Neural cell (in vitro differentiated cells): ENCODE measurements around the gene MAPK8IP2. TPM values are rescaled to one million over a fixed set of nuclear protein-coding genes. Genes with fewer than 3 reads are reported as not detected.

Experiments
- H2AFZ ChIP-seq: fragments of 200-600, 300-800 bp; sonication (generic), shearing (Covaris generic); 2 replicates; pipeline ENCODE4 v1.6.0; 2014; ENCODE audit warnings: low read depth, mild to moderate bottlenecking, antibody characterized with exemption, low read length, moderate library complexity
- H3F3A ChIP-seq: fragments of 200-600 bp; shearing (Covaris generic); 2 replicates; pipeline ENCODE4 v1.6.1; 2016; ENCODE audit warnings: mild to moderate bottlenecking, moderate library complexity, mixed read lengths, antibody characterized with exemption, low read length; ENCODE audit not compliant: insufficient read depth, poor library complexity, severe bottlenecking
- H3K27ac ChIP-seq: fragments of 200-600, 300-800 bp; sonication (generic), shearing (Covaris generic); 2 replicates; pipeline ENCODE4 v1.5.1; 2014; ENCODE audit warnings: mild to moderate bottlenecking, low read length, moderate library complexity
- H3K27me3 ChIP-seq: fragments of 300-800, 200-600 bp; sonication (generic), shearing (Covaris generic); 2 replicates; pipeline ENCODE4 v1.6.0; 2014; ENCODE audit warnings: mild to moderate bottlenecking, low read depth, low read length, moderate library complexity; ENCODE audit not compliant: insufficient read depth
- H3K36me3 ChIP-seq: fragments of 300-800, 200-600 bp; sonication (generic), shearing (Covaris generic); 2 replicates; pipeline ENCODE4 v1.5.1; 2014; ENCODE audit warnings: mild to moderate bottlenecking, antibody characterized with exemption, low read length, moderate library complexity; ENCODE audit not compliant: insufficient read depth
- H3K4me2 ChIP-seq: fragments of 300-800, 200-600 bp; sonication (generic), shearing (Covaris generic); 2 replicates; pipeline ENCODE4 v1.6.0; 2014; ENCODE audit warnings: mild to moderate bottlenecking, low read length
- H3K4me3 ChIP-seq: fragments of 300-800, 200-600 bp; sonication (generic), shearing (Covaris generic); 2 replicates; pipeline ENCODE4 v1.5.1; 2014; ENCODE audit warnings: mild to moderate bottlenecking, low read length, moderate library complexity
- H3K79me2 ChIP-seq: fragments of 200-600 bp; shearing (Covaris generic); replicated peaks from 2 replicates; pipeline ENCODE4 v1.6.0; 2014; ENCODE audit warnings: mild to moderate bottlenecking, low read length, moderate library complexity; ENCODE audit not compliant: insufficient read depth
- H3K9ac ChIP-seq: fragments of 300-800, 200-600 bp; sonication (generic), shearing (Covaris generic); 2 replicates; pipeline ENCODE4 v1.6.1; 2016; ENCODE audit warnings: mild to moderate bottlenecking, low read length, mixed read lengths
- H3K9me2 ChIP-seq: fragments of 200-600 bp; shearing (Covaris generic); 2 replicates; pipeline ENCODE4 v1.6.1; 2016; ENCODE audit warnings: mild to moderate bottlenecking, low read length, mixed read lengths; ENCODE audit not compliant: insufficient read depth
- H3K9me3 ChIP-seq: fragments of 200-600, 300-800 bp; sonication (generic), shearing (Covaris generic); 2 replicates; pipeline ENCODE4 v1.6.1; 2016; ENCODE audit warnings: mild to moderate bottlenecking, mixed run types, low read length, moderate library complexity, mixed read lengths
- H4K20me1 ChIP-seq: fragments of 200-600 bp; shearing (Covaris generic); 2 replicates; pipeline ENCODE4 v1.6.1; 2016; ENCODE audit warnings: mild to moderate bottlenecking, mixed run types; ENCODE audit not compliant: insufficient read depth
- CTCF ChIP-seq: fragments of 450-650 bp; IDR thresholded peaks from 2 replicates; pipeline ENCODE4 v1.5.1; 2014; ENCODE audit warnings: antibody characterized with exemption, mild to moderate bottlenecking, moderate library complexity; ENCODE audit not compliant: poor library complexity, severe bottlenecking
- EP300 ChIP-seq: fragments of 450-650 bp; conservative IDR thresholded peaks from 2 replicates; pipeline ENCODE4 v1.6.1; 2014; ENCODE audit warnings: antibody characterized with exemption, mild to moderate bottlenecking, moderate library complexity; ENCODE audit not compliant: poor library complexity, severe bottlenecking
- EZH2 ChIP-seq: fragments of 200-600, 300-800 bp; shearing (Covaris generic), sonication (generic); IDR thresholded peaks from 2 replicates; pipeline ENCODE4 v1.6.1; 2014; ENCODE audit warnings: antibody characterized with exemption, low read length, borderline replicate concordance, mild to moderate bottlenecking; ENCODE audit not compliant: insufficient read depth, poor library complexity, severe bottlenecking
- MXI1 ChIP-seq: fragments of 450-650 bp; conservative IDR thresholded peaks from 2 replicates; pipeline ENCODE4 v1.6.1; 2014; ENCODE audit warnings: antibody characterized with exemption, mild to moderate bottlenecking; ENCODE audit not compliant: poor library complexity, severe bottlenecking
- POLR2AphosphoS5 ChIP-seq: IDR thresholded peaks from 2 replicates; pipeline ENCODE4 v1.6.1; 2012
- RAD21 ChIP-seq: fragments of 450-650 bp; conservative IDR thresholded peaks from 2 replicates; pipeline ENCODE4 v1.6.1; 2014; ENCODE audit warnings: antibody characterized with exemption, mild to moderate bottlenecking, moderate library complexity
- REST ChIP-seq: IDR thresholded peaks from 2 replicates; pipeline ENCODE4 v1.6.1; 2012; ENCODE audit warnings: borderline replicate concordance
- SMC3 ChIP-seq: fragments of 450-650 bp; conservative IDR thresholded peaks from 2 replicates; pipeline ENCODE4 v1.6.1; 2014; ENCODE audit warnings: antibody characterized with exemption, mild to moderate bottlenecking, moderate library complexity; ENCODE audit not compliant: poor library complexity
- TAF1 ChIP-seq: IDR thresholded peaks from 2 replicates; pipeline ENCODE4 v1.6.1; 2012; ENCODE audit warnings: low read depth
- polyA plus RNA-seq: library from polyadenylated mRNA; depleted of rRNA; stranded (reverse); fragments of >200 nt; gene quantifications from 2 replicates; pipeline ENCODE4 v1.2.3, GENCODE V29; 2014

Gene MAPK8IP2
- polyA plus RNA-seq, 1 donor from 2014 or later = 48.0 TPM

- no peaks in the 10 kb centered on the region for H3K9me3 ChIP-seq
- no peaks in the 10 kb centered on the region for H3K36me3 ChIP-seq
- no peak overlapping the region for H3K4me2 ChIP-seq
- no peaks in the 10 kb centered on the region for H4K20me1 ChIP-seq
- peak overlapping the region; percentile 96 for H3K4me3 ChIP-seq
- peaks cover 9% of the 10 kb centered on the region for H3K79me2 ChIP-seq
- no peak overlapping the region for H3K27ac ChIP-seq
- TF ChIP-seq RAD21 = no peak
- TF ChIP-seq EZH2 = no peak
- no peak for TF ChIP-seq CTCF
- TF ChIP-seq POLR2AphosphoS5 = no peak
- no peak for TF ChIP-seq MXI1
- no peak for TF ChIP-seq EP300
- no peak for TF ChIP-seq SMC3
- no peak for TF ChIP-seq REST
- TF ChIP-seq TAF1 = no peak
- peak overlapping the region; percentile 67 for H3K9ac ChIP-seq
- no peak overlapping the region for H2AFZ ChIP-seq
- no peaks in the 10 kb centered on the region for H3F3A ChIP-seq
- no peaks in the 10 kb centered on the region for H3K27me3 ChIP-seq
- no peaks in the 10 kb centered on the region for H3K9me2 ChIP-seq
Observed at GRCh38 chr22:50584106-50585096, 16.2 kb upstream of the MAPK8IP2 start.

GRCh38 chr22:50585238-50585637 lies 15.4 kb upstream of the MAPK8IP2 start:
- TF ChIP-seq EP300 (no peak), REST (no peak), POLR2AphosphoS5 (no peak), EZH2 (no peak), RAD21 (no peak), MXI1 (no peak), CTCF (no peak), TAF1 (no peak)
- H3K27ac ChIP-seq = no peak overlapping the region

More at GRCh38 chr22:50585238-50585637, 15.4 kb upstream of the MAPK8IP2 start:
- no peak overlapping the region for H2AFZ ChIP-seq
- H3F3A ChIP-seq = no peaks in the 10 kb centered on the region
- peaks cover 9% of the 10 kb centered on the region for H3K79me2 ChIP-seq
- H4K20me1 ChIP-seq = no peaks in the 10 kb centered on the region
- no peak overlapping the region for H3K4me2 ChIP-seq
- H3K9me3 ChIP-seq = no peaks in the 10 kb centered on the region
- no peak overlapping the region for H3K4me3 ChIP-seq
- H3K27me3 ChIP-seq = no peaks in the 10 kb centered on the region
- H3K9me2 ChIP-seq = no peaks in the 10 kb centered on the region
- no peak overlapping the region for H3K9ac ChIP-seq
- H3K36me3 ChIP-seq = no peaks in the 10 kb centered on the region
